Measurements from ENCODE around the gene KLC3. TPM values are rescaled to one million over a fixed set of nuclear protein-coding genes. Genes with fewer than 3 reads are reported as not detected.
"Not testable (repeated sequence)": the region's sequence is repeated elsewhere in the genome, so short reads cannot be mapped to it uniquely, and the experiment has no call there.

Gene KLC3
- polyA plus RNA-seq, 3 donors = 2.1 to 3.0 (median 2.3) TPM

GRCh38 chr19:45314708-45315245 is 25.8 kb upstream of the KLC3 start:
- DNase-seq = no peak

DNA sequence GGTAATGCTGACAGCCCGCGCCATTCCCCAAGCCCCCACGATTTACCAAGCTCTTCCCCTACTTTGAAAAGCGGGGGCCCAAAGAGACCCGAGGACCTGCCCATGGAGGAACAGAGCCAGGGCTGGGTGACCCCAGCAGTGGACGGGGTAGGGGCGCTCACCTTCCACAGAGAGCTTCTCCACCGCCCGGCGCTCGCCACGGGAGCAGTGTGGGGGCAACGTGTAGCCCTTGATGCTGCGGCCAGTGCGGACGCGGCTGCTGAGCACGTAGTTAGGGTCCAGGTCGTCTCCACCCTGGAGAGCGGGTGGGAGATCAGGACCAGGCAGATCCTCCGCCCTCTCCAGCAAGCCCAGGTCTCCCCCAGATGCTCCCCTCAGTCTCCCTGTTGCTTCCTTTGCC is 25.2 kb upstream of the KLC3 start:
- DNase-seq = no peak

GRCh38 chr19:45320997-45321775 is 19.4 kb upstream of the KLC3 start:
- DNase-seq = no peak

DNA sequence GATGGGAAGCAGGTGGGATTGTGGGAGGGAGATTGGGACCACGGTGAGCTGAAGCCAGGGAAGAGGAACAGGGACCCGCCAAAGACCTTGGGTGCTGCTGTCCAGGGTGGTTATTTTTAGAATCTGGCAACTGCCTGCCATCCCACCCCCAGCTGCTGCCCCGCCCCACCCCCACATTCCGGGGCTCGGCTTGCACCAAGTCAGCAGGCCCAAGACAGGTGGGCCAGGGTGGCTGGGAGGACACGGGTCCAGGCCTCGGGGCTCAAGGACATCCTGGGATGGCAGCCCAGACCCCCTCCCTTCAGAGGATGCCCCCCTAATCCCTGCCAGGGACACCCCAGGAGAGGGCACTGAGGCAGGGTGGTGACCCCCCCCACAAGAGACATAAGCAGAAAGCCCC is 18.7 kb upstream of the KLC3 start:
- DNase-seq = no peak

GRCh38 chr19:45322311-45322710 is 18.2 kb upstream of the KLC3 start:
- no peak for DNase-seq

- no peak for DNase-seq
Measured at GRCh38 chr19:45322744-45323281, 17.7 kb upstream of the KLC3 start, which contains the start of gene CKM. Gene CKM, minus strand, starts transcription at chr19:45322875. Its CDS starts 3,162 bp downstream, at chr19:45319713.

- DNase-seq = no peak
Measured at GRCh38 chr19:45323671-45324081, 16.9 kb upstream of the KLC3 start.

GRCh38 chr19:45324349-45324907 is 16.1 kb upstream of the KLC3 start:
- DNase-seq = no peak

DNA sequence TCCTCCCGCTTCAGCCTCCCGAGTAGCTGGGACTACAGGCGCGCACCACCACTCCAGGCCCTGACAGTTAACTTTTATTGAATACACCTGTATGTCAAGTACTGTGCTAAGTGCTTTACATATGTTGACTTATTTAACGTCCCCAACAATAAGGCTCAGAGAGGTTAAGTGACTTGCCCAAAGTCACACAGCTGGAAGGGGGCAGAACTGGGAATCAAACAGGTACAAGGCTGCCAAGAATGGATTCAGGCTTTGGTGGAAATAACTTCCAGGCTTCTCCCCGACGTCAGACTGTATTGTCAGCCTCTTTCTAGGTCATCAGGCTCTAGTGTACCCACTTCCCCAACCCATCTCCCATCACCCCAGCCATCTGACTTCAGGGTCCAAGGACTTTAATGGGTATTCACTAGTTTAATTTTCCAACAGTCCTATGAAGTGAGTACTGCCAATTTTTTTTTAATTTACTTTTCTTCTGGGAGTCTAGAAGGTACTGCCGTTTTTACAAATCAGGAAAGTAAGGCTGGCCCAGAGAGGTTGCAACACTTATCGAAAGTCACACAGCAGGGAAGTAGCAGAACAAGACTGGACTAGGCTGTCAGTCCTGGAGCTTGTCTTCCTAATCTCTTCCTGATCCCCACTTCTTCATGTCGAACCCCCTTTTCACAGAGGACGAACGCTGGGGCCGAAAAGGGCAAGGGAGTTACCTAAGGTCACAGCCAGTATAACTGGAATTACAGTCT is 13.0 kb upstream of the KLC3 start:
- DNase-seq = no peak

GRCh38 chr19:45331411-45331810 is 9.1 kb upstream of the KLC3 start:
- no peak for DNase-seq

DNA sequence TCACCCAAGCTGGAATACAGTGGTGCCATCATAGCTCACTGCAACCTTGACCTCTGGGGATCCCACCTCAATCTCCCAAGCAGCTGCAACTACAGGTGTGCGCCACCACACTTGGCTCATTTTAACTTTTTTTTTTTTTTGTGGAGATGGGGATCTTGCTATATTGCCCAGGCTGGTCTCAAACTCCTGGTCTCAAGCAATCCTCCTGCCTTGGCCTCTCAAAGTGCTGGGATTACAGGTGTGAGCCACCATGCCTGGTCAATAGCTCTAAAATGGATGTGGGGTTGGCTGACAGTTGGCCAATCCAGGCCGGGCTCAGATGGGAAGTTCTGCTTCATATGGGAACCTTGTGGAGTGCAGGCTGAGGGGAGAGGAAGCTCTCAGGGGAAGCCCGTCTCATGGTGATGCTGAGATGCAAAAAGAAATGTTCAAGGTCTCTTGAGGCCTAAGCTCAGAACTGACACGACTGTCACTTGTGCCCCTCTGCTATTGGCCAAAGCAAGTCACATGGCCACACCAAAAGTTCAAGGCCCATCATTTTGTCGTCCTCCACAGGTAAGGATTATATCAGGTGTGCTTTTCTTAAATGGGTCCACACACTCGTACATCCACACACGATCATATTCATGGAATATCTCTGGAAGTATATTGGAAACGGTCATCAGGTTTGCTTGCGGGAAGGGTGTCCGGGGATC is 6.8 kb upstream of the KLC3 start:
- DNase-seq = no peak

- DNase-seq = not testable (repeated sequence)
Measured at GRCh38 chr19:45334881-45335280, 5.7 kb upstream of the KLC3 start.

DNA sequence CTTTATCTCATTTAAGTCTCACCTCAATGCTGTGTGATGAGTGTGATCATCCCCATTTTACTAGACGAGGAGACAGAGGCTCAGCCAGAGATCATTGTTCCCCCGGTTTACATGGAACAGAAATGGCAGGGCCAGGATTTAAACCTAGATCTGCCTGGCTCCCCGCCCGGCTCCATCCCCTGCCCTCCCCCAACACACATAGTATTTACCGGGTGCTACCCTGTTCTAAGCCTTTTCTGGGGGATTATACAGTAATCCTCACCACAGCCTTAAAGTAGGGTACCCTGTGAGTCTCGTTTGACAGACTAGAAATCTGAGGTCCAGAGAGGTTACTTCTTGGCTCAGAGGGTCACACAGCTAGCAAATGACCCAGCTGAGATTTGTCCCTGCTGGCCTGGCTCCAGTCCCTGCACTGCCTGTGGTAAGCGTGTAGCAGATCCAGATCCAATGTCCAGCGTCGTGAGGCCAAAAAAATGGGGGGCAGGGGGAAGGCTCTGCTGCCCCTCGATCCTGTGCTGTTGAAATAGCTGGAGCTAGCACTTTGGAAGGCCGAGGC is 3.8 kb upstream of the KLC3 start:
- DNase-seq = no peak

DNA sequence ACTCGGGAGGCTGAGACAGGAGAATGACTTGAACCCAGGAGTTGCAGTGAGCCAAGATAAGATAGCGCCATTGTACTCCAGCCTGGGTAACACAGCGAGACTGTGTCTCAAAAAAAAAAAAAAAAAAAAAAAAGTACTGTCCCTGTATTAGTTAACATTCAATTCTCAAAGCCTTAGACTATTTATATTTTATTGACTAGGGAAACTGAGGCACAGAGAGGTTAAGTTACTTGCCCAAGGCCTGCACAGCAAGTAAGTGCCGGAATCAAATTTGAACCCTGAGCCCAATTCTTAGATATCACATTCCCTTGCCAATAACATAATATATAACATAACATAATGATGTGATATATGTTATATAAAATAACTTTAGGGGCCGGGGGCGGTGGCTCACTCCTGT is 921 bp upstream of the KLC3 start:
- no peak for DNase-seq

DNA sequence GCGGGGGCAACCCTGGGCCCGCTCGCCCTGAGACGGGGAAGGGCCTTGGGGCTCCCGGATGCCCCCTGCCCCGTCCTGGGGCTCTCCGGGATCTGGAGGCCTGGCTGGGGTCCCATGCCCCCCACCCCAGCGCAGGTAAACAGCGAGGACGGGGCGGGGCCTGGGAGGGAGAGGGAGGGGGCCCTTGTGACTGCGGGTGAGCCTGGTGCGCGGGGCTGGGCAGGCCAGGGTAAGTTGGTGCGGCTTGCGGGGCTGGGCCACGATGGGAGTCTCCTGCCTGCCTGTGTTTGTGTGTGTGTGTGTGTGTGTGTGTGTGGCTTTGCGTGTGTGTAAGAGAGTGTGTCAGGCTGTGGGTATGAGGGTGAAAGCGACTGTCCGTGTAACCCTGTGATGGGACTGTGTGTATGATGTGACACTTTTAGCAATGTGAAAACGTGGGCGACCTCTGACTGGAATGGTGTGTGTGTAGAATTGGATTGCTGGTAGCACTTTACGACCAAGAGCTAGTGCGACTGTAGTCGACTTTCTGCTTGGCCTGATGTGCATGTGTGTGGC is 426 bp downstream of the KLC3 start:
- no peak for DNase-seq

DNA sequence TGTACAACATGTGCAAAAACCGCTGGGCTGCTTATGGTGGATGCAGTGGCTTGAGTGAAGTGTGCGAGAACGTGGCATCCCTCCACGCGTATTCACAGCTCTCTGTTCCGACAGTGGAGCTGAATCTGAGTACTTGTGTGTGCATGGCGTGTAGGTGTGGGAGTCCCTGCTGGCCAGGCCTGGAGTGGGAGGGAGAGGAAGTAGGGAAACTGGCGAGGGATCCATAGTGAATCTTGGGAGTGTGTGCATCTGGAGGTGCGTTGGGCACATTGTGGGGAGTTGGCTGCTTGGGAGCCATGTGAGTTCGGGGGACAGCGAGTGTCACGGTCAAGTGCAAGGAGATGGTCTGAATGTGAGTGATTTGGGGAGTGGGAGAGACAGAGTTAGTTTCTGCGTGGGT is 2.4 kb downstream of the KLC3 start:
- no peak for DNase-seq

DNA sequence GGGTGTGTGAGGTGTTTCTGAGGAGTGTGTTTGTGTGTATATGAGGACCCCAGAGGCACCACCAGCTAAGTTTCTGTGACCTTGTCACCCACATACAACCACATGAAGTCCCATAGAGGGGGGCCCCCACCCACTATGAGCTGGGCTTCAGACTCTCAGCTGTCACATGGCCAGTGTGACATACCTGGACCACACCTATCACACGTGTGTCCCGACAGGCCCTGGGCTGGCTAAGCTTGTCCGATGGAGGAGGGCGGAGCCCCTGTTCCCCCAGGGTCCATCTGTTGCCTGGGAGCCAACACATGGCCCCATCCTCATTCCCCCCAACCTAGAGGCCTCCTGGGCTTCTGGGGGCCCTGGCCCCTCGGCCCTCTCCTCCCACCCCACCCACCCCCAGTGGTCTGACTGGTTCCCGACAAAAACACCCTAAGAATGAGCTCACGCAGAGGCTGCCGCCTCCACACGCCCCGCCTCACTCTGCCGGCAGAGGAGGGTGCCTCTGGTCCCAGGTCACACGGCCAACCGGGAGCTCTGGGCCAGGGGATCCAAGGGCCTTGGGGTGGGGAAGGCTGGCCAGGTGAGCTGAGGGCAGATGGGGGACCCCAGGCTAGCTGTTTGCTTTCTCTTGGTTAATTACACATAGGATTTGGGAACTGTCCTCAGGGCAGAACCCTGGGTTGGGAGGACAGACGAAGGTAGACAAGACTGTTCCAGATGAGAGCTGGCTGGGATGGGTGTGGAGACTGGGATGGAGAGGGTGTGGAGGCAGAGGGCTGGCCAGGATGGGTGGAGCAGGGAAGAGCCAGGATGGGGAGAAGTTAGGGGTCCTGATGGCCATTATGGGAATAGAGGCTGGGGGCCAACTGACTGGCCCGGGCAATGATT is 4.3 kb downstream of the KLC3 start:
- no peak for DNase-seq

DNA sequence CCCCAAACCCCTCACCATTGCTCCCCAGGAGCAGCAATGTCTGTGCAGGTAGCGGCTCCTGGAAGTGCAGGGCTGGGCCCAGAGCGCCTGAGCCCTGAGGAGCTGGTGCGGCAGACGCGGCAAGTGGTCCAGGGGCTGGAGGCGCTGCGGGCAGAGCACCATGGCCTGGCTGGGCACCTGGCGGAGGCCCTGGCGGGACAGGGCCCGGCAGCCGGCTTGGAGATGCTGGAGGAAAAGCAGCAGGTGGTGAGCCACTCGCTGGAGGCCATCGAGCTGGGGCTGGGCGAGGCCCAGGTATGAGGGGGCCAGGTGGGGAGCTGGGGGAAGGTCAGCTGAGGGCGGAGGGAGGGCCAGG is 4.9 kb downstream of the KLC3 start:
- DNase-seq = no peak

DNA sequence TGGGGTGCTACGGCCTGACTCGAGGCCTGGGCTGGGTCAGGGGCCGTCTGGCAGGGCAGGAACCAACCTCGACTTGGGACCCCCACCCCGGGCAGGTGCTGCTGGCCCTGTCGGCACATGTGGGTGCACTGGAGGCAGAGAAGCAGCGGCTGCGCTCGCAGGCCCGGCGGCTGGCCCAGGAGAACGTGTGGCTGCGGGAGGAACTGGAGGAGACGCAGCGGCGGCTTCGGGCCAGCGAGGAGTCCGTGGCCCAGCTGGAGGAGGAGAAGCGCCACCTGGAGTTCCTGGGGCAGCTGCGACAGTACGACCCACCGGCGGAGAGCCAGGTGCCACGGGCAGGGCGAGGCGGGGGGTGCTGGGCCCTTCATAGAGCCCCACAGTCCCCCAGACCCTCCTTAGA is 5.9 kb downstream of the KLC3 start:
- no peak for DNase-seq
